GM23338 (cell line): ENCODE measurements around the gene ADAM10.

ENCODE experiments used
- CREB1 ChIP-seq: fragments of 250-450 bp; sonication (Bioruptor Pico); IDR thresholded peaks from 2 replicates; pipeline ENCODE4 v1.5.0; 2020; ENCODE audit warnings: low read depth, mild to moderate bottlenecking, moderate library complexity
- CTCF ChIP-seq, 2 experiments: fragments of 200-600 bp in 1 of 2; sonication (generic) in 1 of 2; conservative IDR thresholded peaks; 2 replicates each; pipeline versions ENCODE4 v1.5.1 to v1.6.1; 2016 to 2017; ENCODE audit warnings: antibody characterized with exemption in 2 of 2, low read depth in 2 of 2, mild to moderate bottlenecking in 2 of 2, moderate library complexity in 1 of 2
- EZH2 ChIP-seq: fragments of 200-600 bp; sonication (generic); IDR thresholded peaks from one replicate; pipeline ENCODE4 v1.8.0; 2017; ENCODE audit warnings: antibody characterized with exemption, mild to moderate bottlenecking, low read depth; ENCODE audit not compliant: unreplicated experiment
- EZH2phosphoT487 ChIP-seq: fragments of 200-600 bp; sonication (generic); IDR thresholded peaks from one replicate; pipeline ENCODE4 v1.8.1; 2018; ENCODE audit warnings: antibody characterized with exemption; ENCODE audit not compliant: unreplicated experiment
- NANOG ChIP-seq: IDR thresholded peaks from 2 replicates; pipeline ENCODE4 v1.6.1; 2016; ENCODE audit warnings: antibody characterized with exemption, borderline replicate concordance
- POLR2AphosphoS5 ChIP-seq: IDR thresholded peaks from 2 replicates; pipeline ENCODE4 v1.6.1; 2016; ENCODE audit warnings: antibody characterized with exemption, low read depth
- TF ChIP-seq, protein P1 (sequence below): IDR thresholded peaks from one replicate; pipeline ENCODE4 v1.6.1; 2018; ENCODE audit warnings: antibody characterized with exemption; ENCODE audit not compliant: unreplicated experiment

- TF ChIP-seq CTCF (conservative IDR thresholded peaks at IDR 0.05; ENCODE audit: low read depth in 2 of 2) = no peak
- TF ChIP-seq, protein P1, sequence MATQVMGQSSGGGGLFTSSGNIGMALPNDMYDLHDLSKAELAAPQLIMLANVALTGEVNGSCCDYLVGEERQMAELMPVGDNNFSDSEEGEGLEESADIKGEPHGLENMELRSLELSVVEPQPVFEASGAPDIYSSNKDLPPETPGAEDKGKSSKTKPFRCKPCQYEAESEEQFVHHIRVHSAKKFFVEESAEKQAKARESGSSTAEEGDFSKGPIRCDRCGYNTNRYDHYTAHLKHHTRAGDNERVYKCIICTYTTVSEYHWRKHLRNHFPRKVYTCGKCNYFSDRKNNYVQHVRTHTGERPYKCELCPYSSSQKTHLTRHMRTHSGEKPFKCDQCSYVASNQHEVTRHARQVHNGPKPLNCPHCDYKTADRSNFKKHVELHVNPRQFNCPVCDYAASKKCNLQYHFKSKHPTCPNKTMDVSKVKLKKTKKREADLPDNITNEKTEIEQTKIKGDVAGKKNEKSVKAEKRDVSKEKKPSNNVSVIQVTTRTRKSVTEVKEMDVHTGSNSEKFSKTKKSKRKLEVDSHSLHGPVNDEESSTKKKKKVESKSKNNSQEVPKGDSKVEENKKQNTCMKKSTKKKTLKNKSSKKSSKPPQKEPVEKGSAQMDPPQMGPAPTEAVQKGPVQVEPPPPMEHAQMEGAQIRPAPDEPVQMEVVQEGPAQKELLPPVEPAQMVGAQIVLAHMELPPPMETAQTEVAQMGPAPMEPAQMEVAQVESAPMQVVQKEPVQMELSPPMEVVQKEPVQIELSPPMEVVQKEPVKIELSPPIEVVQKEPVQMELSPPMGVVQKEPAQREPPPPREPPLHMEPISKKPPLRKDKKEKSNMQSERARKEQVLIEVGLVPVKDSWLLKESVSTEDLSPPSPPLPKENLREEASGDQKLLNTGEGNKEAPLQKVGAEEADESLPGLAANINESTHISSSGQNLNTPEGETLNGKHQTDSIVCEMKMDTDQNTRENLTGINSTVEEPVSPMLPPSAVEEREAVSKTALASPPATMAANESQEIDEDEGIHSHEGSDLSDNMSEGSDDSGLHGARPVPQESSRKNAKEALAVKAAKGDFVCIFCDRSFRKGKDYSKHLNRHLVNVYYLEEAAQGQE = no peak
- TF ChIP-seq POLR2AphosphoS5 = no peak
- no peak for TF ChIP-seq EZH2phosphoT487
- TF ChIP-seq CREB1 (CRISPR knock-in tag) = no peak
- no peak for TF ChIP-seq EZH2
- no peak for TF ChIP-seq NANOG
Measured at GRCh38 chr15:58606577-58607080, 142.9 kb downstream of the ADAM10 start.
